WTC11 (cell line): ENCODE data around the gene DDIAS. TPM values are rescaled to one million over a fixed set of nuclear protein-coding genes. Genes with fewer than 3 reads are reported as not detected.

Experiments used
- EMX1 ChIP-seq: fragments of 250-450 bp; sonication (Bioruptor Pico); IDR thresholded peaks from 2 replicates; pipeline ENCODE4 v1.8.0; 2021; ENCODE audit warnings: mild to moderate bottlenecking
- ERG ChIP-seq: fragments of 250-450 bp; sonication (Bioruptor Pico); IDR thresholded peaks from 2 replicates; pipeline ENCODE4 v1.8.0; 2021; ENCODE audit warnings: mild to moderate bottlenecking
- HMGA2 ChIP-seq: fragments of 250-450 bp; sonication (Bioruptor Pico); IDR thresholded peaks from 2 replicates; pipeline ENCODE4 v1.4.0; 2021; ENCODE audit warnings: mild to moderate bottlenecking, moderate library complexity
- JAZF1 ChIP-seq: fragments of 250-450 bp; sonication (Bioruptor Pico); IDR thresholded peaks from 2 replicates; pipeline ENCODE4 v1.9.0; 2021; ENCODE audit warnings: moderate library complexity, mild to moderate bottlenecking, inconsistent platforms
- MAX ChIP-seq: sonication (generic); formaldehyde crosslinking; IDR thresholded peaks from 2 replicates; pipeline ENCODE4 v1.8.0; 2022; ENCODE audit warnings: mild to moderate bottlenecking, missing genetic modification reagents
- TCF7 ChIP-seq: sonication (generic); formaldehyde crosslinking; IDR thresholded peaks from 2 replicates; pipeline ENCODE4 v1.8.0; 2022; ENCODE audit warnings: mild to moderate bottlenecking, low read depth, missing genetic modification reagents, moderate library complexity
- TP53 ChIP-seq: sonication (generic); formaldehyde crosslinking; IDR thresholded peaks from 2 replicates; pipeline ENCODE4 v1.8.1; 2023; ENCODE audit warnings: mild to moderate bottlenecking, missing genetic modification reagents
- ZNF532 ChIP-seq: fragments of 250-450 bp; sonication (Bioruptor Pico); IDR thresholded peaks from 2 replicates; pipeline ENCODE4 v1.9.0; 2021; ENCODE audit warnings: mild to moderate bottlenecking, borderline replicate concordance
- total RNA-seq: library from RNA; stranded (reverse); gene quantifications from 3 replicates; pipeline ENCODE4 v1.2.3, GENCODE V29; 2021
- TF ChIP-seq, protein P1 (sequence below): sonication (generic); formaldehyde crosslinking; IDR thresholded peaks from 2 replicates; pipeline ENCODE4 v1.8.1; 2022; ENCODE audit warnings: mild to moderate bottlenecking, moderate library complexity, missing genetic modification reagents

Gene DDIAS
- total RNA-seq, 1 experiment from 2014 or later: 28.7 TPM

GRCh38 chr11:82981852-82982251 is 80.3 kb downstream of the DDIAS start (continued):
- TF ChIP-seq ZNF532 (CRISPR knock-in tag) (no peak), HMGA2 (CRISPR knock-in tag) (no peak), JAZF1 (CRISPR knock-in tag) (no peak), TP53 (no peak), ERG (no peak), EMX1 (no peak), MAX (CRISPR knock-in tag) (no peak), TCF7 (CRISPR knock-in tag) (no peak)
- TF ChIP-seq, protein P1, sequence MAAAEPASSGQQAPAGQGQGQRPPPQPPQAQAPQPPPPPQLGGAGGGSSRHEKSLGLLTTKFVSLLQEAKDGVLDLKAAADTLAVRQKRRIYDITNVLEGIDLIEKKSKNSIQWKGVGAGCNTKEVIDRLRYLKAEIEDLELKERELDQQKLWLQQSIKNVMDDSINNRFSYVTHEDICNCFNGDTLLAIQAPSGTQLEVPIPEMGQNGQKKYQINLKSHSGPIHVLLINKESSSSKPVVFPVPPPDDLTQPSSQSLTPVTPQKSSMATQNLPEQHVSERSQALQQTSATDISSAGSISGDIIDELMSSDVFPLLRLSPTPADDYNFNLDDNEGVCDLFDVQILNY: no peak

Other genes with a start within 250 kb of the DDIAS start
- gene FAM181B, start 167.9 kb upstream of the DDIAS start, total RNA-seq: 0.80 to 1.1 TPM (median 1.0 TPM) in 3 replicates
- gene PRCP, start 1.3 kb upstream of the DDIAS start, total RNA-seq: 53.9 to 65.1 TPM (median 63.4 TPM) in 3 replicates
- gene RAB30, start 170.2 kb downstream of the DDIAS start, total RNA-seq: 6.2 to 7.5 TPM (median 6.7 TPM) in 3 replicates